ENCODE data around the gene EED.

Gene EED

GRCh38 chr11:86247608-86248007, 3.1 kb downstream of the EED start:
- DNase-seq (ENCODE audit: low spot score) = no peak
- in situ Hi-C loops (cut with MboI; ENCODE audit: low pct_unique_long_range_greater_than_20kb, low sequenced_read_pairs, unreplicated experiment) = no loop called here

GRCh38 chr11:86248609-86249008, 4.1 kb downstream of the EED start:
- DNase-seq (ENCODE audit: low spot score) = no peak
- no peak for TF ChIP-seq CTCF (IDR thresholded peaks at IDR 0.05; ENCODE audit: extremely low read depth, insufficient read depth, missing control alignments)
- in situ Hi-C loops (cut with MboI; ENCODE audit: low pct_unique_long_range_greater_than_20kb, low sequenced_read_pairs, unreplicated experiment) = no loop called here

More at GRCh38 chr11:86247608-86248007, 3.1 kb downstream of the EED start:
- TF ChIP-seq CTCF (IDR thresholded peaks at IDR 0.05; ENCODE audit: extremely low read depth, insufficient read depth, missing control alignments) = no peak

- no peak for DNase-seq (ENCODE audit: low spot score)
- in situ Hi-C loops (cut with MboI; ENCODE audit: low pct_unique_long_range_greater_than_20kb, low sequenced_read_pairs, unreplicated experiment) = no loop called here
- TF ChIP-seq CTCF (IDR thresholded peaks at IDR 0.05; ENCODE audit: extremely low read depth, insufficient read depth, missing control alignments) = no peak
Measured at GRCh38 chr11:86249307-86250098, 5.0 kb downstream of the EED start.

- in situ Hi-C loops (cut with MboI; ENCODE audit: low pct_unique_long_range_greater_than_20kb, low sequenced_read_pairs, unreplicated experiment) = no loop called here
- DNase-seq (ENCODE audit: low spot score) = no peak
- TF ChIP-seq CTCF (IDR thresholded peaks at IDR 0.05; ENCODE audit: extremely low read depth, insufficient read depth, missing control alignments) = no peak
Measured at GRCh38 chr11:86251345-86251744, 6.8 kb downstream of the EED start.

- in situ Hi-C loops (cut with MboI; ENCODE audit: low pct_unique_long_range_greater_than_20kb, low sequenced_read_pairs, unreplicated experiment) = no loop called here
Measured at GRCh38 chr11:86255896-86256295, 11.3 kb downstream of the EED start.

GRCh38 chr11:86256608-86257007, 12.1 kb downstream of the EED start:
- no peak for DNase-seq (ENCODE audit: low spot score)
- in situ Hi-C loops (cut with MboI; ENCODE audit: low pct_unique_long_range_greater_than_20kb, low sequenced_read_pairs, unreplicated experiment) = no loop called here
- no peak for TF ChIP-seq CTCF (IDR thresholded peaks at IDR 0.05; ENCODE audit: extremely low read depth, insufficient read depth, missing control alignments)

More at GRCh38 chr11:86255896-86256295, 11.3 kb downstream of the EED start:
- DNase-seq (ENCODE audit: low spot score) = peak; percentile 24
- no peak for TF ChIP-seq CTCF (IDR thresholded peaks at IDR 0.05; ENCODE audit: extremely low read depth, insufficient read depth, missing control alignments)

Measured in GM13977 (cell line).